GM12801 (cell line): ENCODE results near the gene OLIG2.

Experiments used
- CTCF ChIP-seq: IDR thresholded peaks from one replicate; pipeline ENCODE4 v1.5.1; 2011; ENCODE audit warnings: control low read depth; ENCODE audit not compliant: insufficient read length; ENCODE audit errors: extremely low read depth

The OLIG2 gene

GRCh38 chr21:33076600-33077329, 51.0 kb downstream of the OLIG2 start:
- no peak for TF ChIP-seq CTCF
